T-helper 1 cell treated with Interleukin-12 subunit alpha and Interleukin-12 subunit beta and Interleukin-4 antibody, amounts not matched to agents 30 ng/mL and 1 ng/mL, for 36 hours (primary cell): ENCODE results near the gene EEF1AKMT3. TPM values are rescaled to one million over a fixed set of nuclear protein-coding genes. Genes with fewer than 3 reads are reported as not detected.

Experiments
- intact Hi-C: fragments of 100-400 bp; cut with micrococcal nuclease; formaldehyde crosslinking; loops from one replicate; pipeline ENCODE4 v1.15.1; 2024
- total RNA-seq: library from RNA; stranded (reverse); gene quantifications from 2 replicates; pipeline ENCODE4 v1.2.3, GENCODE V29; 2022

The EEF1AKMT3 gene
- total RNA-seq, 1 donor from 2014 or later = 2.9 TPM

- intact Hi-C loops = no loop called here
These were observed 37.1 kb upstream of the EEF1AKMT3 start for GRCh38 chr12:57735198-57735855.

- intact Hi-C loops = no loop called here
These were observed 36.3 kb upstream of the EEF1AKMT3 start for GRCh38 chr12:57735952-57736740.

GRCh38 chr12:57736741-57737466 lies 35.5 kb upstream of the EEF1AKMT3 start:
- intact Hi-C loops = no loop called here

GRCh38 chr12:57737467-57738460 lies 34.6 kb upstream of the EEF1AKMT3 start:
- intact Hi-C loops = no loop called here

GRCh38 chr12:57738661-57739237 lies 33.7 kb upstream of the EEF1AKMT3 start, which contains the start of gene AGAP2:
Gene AGAP2, minus strand, starts transcription at chr12:57738742. Its CDS starts 496 bp downstream, at chr12:57738246.
- intact Hi-C loops = no loop called here

- intact Hi-C loops = no loop called here
These were observed 33.0 kb upstream of the EEF1AKMT3 start for GRCh38 chr12:57739387-57739786.

GRCh38 chr12:57739914-57740538 lies 32.4 kb upstream of the EEF1AKMT3 start:
- intact Hi-C loops = loop anchor here (2.0 to 5.0 kb wide), 6 partner anchors 15 to 1053 kb away; partner anchors contain the start of genes GLI1, INHBE, MARCHF9 and PRIM1

- intact Hi-C loops = loop anchor here (1.0 to 5.0 kb wide), 9 partner anchors 14 to 1054 kb away; partner anchors contain the start of genes B4GALNT1, GLI1, INHBE and MARCHF9
These were observed 31.6 kb upstream of the EEF1AKMT3 start for GRCh38 chr12:57740656-57741412.

GRCh38 chr12:57741413-57741789 lies 31.0 kb upstream of the EEF1AKMT3 start:
- intact Hi-C loops = loop anchor here (1.0 to 5.0 kb wide), 9 partner anchors 13 to 1054 kb away; partner anchors contain the start of genes B4GALNT1, GLI1, INHBE and MARCHF9

- intact Hi-C loops = loop anchor here (1.0 to 5.0 kb wide), 10 partner anchors 13 to 1055 kb away; partner anchors contain the start of genes B4GALNT1, GLI1, INHBE and MARCHF9
These were observed 30.3 kb upstream of the EEF1AKMT3 start for GRCh38 chr12:57741844-57742738.

GRCh38 chr12:57743769-57744168 lies 28.6 kb upstream of the EEF1AKMT3 start:
- intact Hi-C loops = loop anchor here (1.0 to 5.0 kb wide), 11 partner anchors 9 to 1056 kb away; partner anchors contain the start of genes CDK4, CTDSP2, DCTN2 and EEF1AKMT3

- intact Hi-C loops = loop anchor here (1.0 to 5.0 kb wide), 11 partner anchors 8 to 1057 kb away; partner anchors contain the start of genes CDK4, CTDSP2, DCTN2 and EEF1AKMT3
These were observed 28.1 kb upstream of the EEF1AKMT3 start for GRCh38 chr12:57744194-57744776.

- intact Hi-C loops = loop anchor here (1.0 to 5.0 kb wide), 11 partner anchors 7 to 1058 kb away; partner anchors contain the start of genes CDK4, CTDSP2, DCTN2 and EEF1AKMT3
These were observed 27.5 kb upstream of the EEF1AKMT3 start, which contains the start of gene TSPAN31 for GRCh38 chr12:57744777-57745484. Gene TSPAN31, plus strand, starts transcription at chr12:57745039. Its CDS starts 116 bp downstream, at chr12:57745155.

- intact Hi-C loops = loop anchor here (2.0 kb wide), 1 partner anchor 101 kb away; the partner anchor contains the start of gene CTDSP2
These were observed 26.9 kb upstream of the EEF1AKMT3 start for GRCh38 chr12:57745485-57745881.

GRCh38 chr12:57746025-57746424 lies 26.4 kb upstream of the EEF1AKMT3 start:
- intact Hi-C loops = no loop called here

- intact Hi-C loops = no loop called here
These were observed 23.4 kb upstream of the EEF1AKMT3 start for GRCh38 chr12:57749061-57749460.
